HG02678 (cell line): ENCODE measurements around the gene IQCE.
"Not testable (repeated sequence)": the region's sequence is repeated elsewhere in the genome, so short reads cannot be mapped to it uniquely, and the experiment has no call there.

Source experiments
- ATAC-seq: cut with Tn5 transposase; IDR thresholded peaks from one replicate; pipeline ENCODE4 v1.9.1; 2021; ENCODE audit warnings: mild to moderate bottlenecking, moderate library complexity; ENCODE audit not compliant: unreplicated experiment

Gene IQCE

GRCh38 chr7:2553108-2553507 lies 5.7 kb upstream of the IQCE start:
- no peak for ATAC-seq

GRCh38 chr7:2553831-2554581 lies 4.8 kb upstream of the IQCE start:
- ATAC-seq = no peak

GRCh38 chr7:2554661-2555111 lies 4.1 kb upstream of the IQCE start:
- no peak for ATAC-seq

- peak; percentile 74 for ATAC-seq
These were observed 3.4 kb upstream of the IQCE start, which contains the start of gene BRAT1 for GRCh38 chr7:2555121-2556052. Gene BRAT1, minus strand, starts transcription at chr7:2555524. Its CDS starts 1,093 bp downstream, at chr7:2554431.

- ATAC-seq = peak; percentile 10
These were observed 638 bp downstream of the IQCE start for GRCh38 chr7:2559283-2559950.

- ATAC-seq = not testable (repeated sequence)
These were observed 5.2 kb downstream of the IQCE start for GRCh38 chr7:2563955-2564354.

- ATAC-seq = no peak
These were observed 6.3 kb downstream of the IQCE start for GRCh38 chr7:2564970-2565540.

- ATAC-seq = no peak
These were observed 7.6 kb downstream of the IQCE start for GRCh38 chr7:2566348-2566889.

GRCh38 chr7:2566890-2567678 lies 8.3 kb downstream of the IQCE start:
- peak; percentile 80 for ATAC-seq

GRCh38 chr7:2567679-2568278 lies 9.0 kb downstream of the IQCE start:
- no peak for ATAC-seq

- ATAC-seq = no peak
These were observed 9.9 kb downstream of the IQCE start for GRCh38 chr7:2568521-2569223.

GRCh38 chr7:2569421-2569820 lies 10.6 kb downstream of the IQCE start:
- no peak for ATAC-seq

- no peak for ATAC-seq
These were observed 11.2 kb downstream of the IQCE start for GRCh38 chr7:2570021-2570420.

- no peak for ATAC-seq
These were observed 12.6 kb downstream of the IQCE start for GRCh38 chr7:2571409-2571808.

- no peak for ATAC-seq
These were observed 13.5 kb downstream of the IQCE start for GRCh38 chr7:2572101-2572842.

GRCh38 chr7:2573761-2574160 lies 15.0 kb downstream of the IQCE start:
- no peak for ATAC-seq

- ATAC-seq = no peak
These were observed 16.4 kb downstream of the IQCE start for GRCh38 chr7:2575046-2575732.
